MCF 10A (cell line): ENCODE measurements around the gene NCKAP5L. TPM values are rescaled to one million over a fixed set of nuclear protein-coding genes. Genes with fewer than 3 reads are reported as not detected.

Experiments used
- BruUV-seq: library from RNA; stranded (reverse); fragments of 400-500 nt; replicated peaks from 2 replicates; lab custom pipeline; 2021; lab: Mats Ljungman, UMichigan
- CTCF ChIA-PET: fragments of 300-600 bp; sonication (Branson Sonifier 250); formaldehyde crosslinking; extraction: SDS; loops from one replicate; lab custom pipeline; 2021; ENCODE audit warnings: antibody characterized with exemption, inconsistent platforms; lab: Yijun Ruan, JAX
- POLR2A ChIA-PET: fragments of 300-600, 350-650 bp; sonication (Branson Sonifier 250); formaldehyde crosslinking; extraction: SDS; loops from one replicate; lab custom pipeline; 2020; ENCODE audit warnings: antibody characterized with exemption, inconsistent platforms; lab: Yijun Ruan, JAX
- DNase-seq: peaks from one replicate; pipeline ENCODE4 v3.0.0-alpha.2; 2018; ENCODE audit not compliant: unreplicated experiment
- H3K27ac Mint-ChIP-seq: one replicate; pipeline ENCODE4 v1.8.0; 2022; ENCODE audit warnings: mild to moderate bottlenecking, low read depth, mixed read lengths; ENCODE audit not compliant: unreplicated experiment
- H3K27me3 Mint-ChIP-seq: one replicate; pipeline ENCODE4 v1.8.0; 2022; ENCODE audit warnings: mixed read lengths; ENCODE audit not compliant: insufficient read depth, unreplicated experiment
- H3K36me3 Mint-ChIP-seq: one replicate; pipeline ENCODE4 v1.8.0; 2022; ENCODE audit warnings: mild to moderate bottlenecking, moderate library complexity, mixed read lengths; ENCODE audit not compliant: insufficient read depth, unreplicated experiment
- H3K4me1 Mint-ChIP-seq: one replicate; pipeline ENCODE4 v1.8.0; 2022; ENCODE audit warnings: mixed read lengths; ENCODE audit not compliant: insufficient read depth, unreplicated experiment
- H3K4me3 Mint-ChIP-seq: one replicate; pipeline ENCODE4 v1.8.0; 2022; ENCODE audit warnings: mild to moderate bottlenecking, moderate library complexity, mixed read lengths; ENCODE audit not compliant: unreplicated experiment
- H3K9me3 Mint-ChIP-seq: one replicate; pipeline ENCODE4 v1.8.0; 2022; ENCODE audit warnings: mixed read lengths; ENCODE audit not compliant: unreplicated experiment
- CTCF ChIP-seq: fragments of 200-600 bp; IDR thresholded peaks from one replicate; pipeline ENCODE4 v1.8.0; 2022; ENCODE audit warnings: antibody characterized with exemption, mild to moderate bottlenecking; ENCODE audit not compliant: unreplicated experiment
- intact Hi-C: fragments of 100-400 bp; cut with micrococcal nuclease; formaldehyde crosslinking; loops from 2 replicates; pipeline ENCODE4 v1.14.1; 2022
- total RNA-seq: library from RNA; stranded (reverse); gene quantifications from 2 replicates; pipeline ENCODE4 v1.2.3, GENCODE V29; 2022

Gene NCKAP5L
- total RNA-seq, 1 experiment from 2014 or later = 19.9 TPM

GRCh38 chr12:49824895-49825294 lies 3.3 kb downstream of the NCKAP5L start:
- ChIA-PET CTCF (interaction anchor here (0.8 kb wide), 1 partner anchor 213 kb away, joined by 5 read pairs; no protein-coding TSS in a partner anchor), POLR2A (no interaction called here)
- BruUV-seq = no TSS peak
- no peaks in the 10 kb centered on the region for H3K9me3 Mint-ChIP-seq
- no peaks in the 10 kb centered on the region for H3K36me3 Mint-ChIP-seq
- TF ChIP-seq CTCF = no peak
- no peaks in the 10 kb centered on the region for H3K27me3 Mint-ChIP-seq
- intact Hi-C loops = no loop called here
- no peak overlapping the region for H3K27ac Mint-ChIP-seq
- no peak for DNase-seq
- H3K4me1 Mint-ChIP-seq = peaks cover 22% of the 10 kb centered on the region
- no peak overlapping the region for H3K4me3 Mint-ChIP-seq

GRCh38 chr12:49824416-49824815 lies 3.8 kb downstream of the NCKAP5L start:
- intact Hi-C loops = no loop called here
- H3K27ac Mint-ChIP-seq = no peak overlapping the region
- no TSS peak for BruUV-seq
- H3K9me3 Mint-ChIP-seq = no peaks in the 10 kb centered on the region
- H3K4me1 Mint-ChIP-seq = peaks cover 25% of the 10 kb centered on the region
- H3K36me3 Mint-ChIP-seq = no peaks in the 10 kb centered on the region
- no peak overlapping the region for H3K4me3 Mint-ChIP-seq
- no peaks in the 10 kb centered on the region for H3K27me3 Mint-ChIP-seq
- CTCF ChIA-PET = no interaction called here
- no peak for DNase-seq
- POLR2A ChIA-PET = no interaction called here
- TF ChIP-seq CTCF = no peak

GRCh38 chr12:49823951-49824350 lies 4.3 kb downstream of the NCKAP5L start:
- Mint-ChIP-seq H3K36me3 (no peaks in the 10 kb centered on the region), H3K4me3 (no peak overlapping the region), H3K27me3 (no peaks in the 10 kb centered on the region), H3K9me3 (no peaks in the 10 kb centered on the region), H3K4me1 (peaks cover 22% of the 10 kb centered on the region), H3K27ac (no peak overlapping the region)
- intact Hi-C loops = no loop called here
- DNase-seq = no peak
- CTCF ChIA-PET = interaction anchor here (0.5 kb wide), 1 partner anchor 76 kb away, joined by 3 read pairs; no protein-coding TSS in a partner anchor
- no TSS peak for BruUV-seq
- POLR2A ChIA-PET = interaction anchor here (0.8 kb wide), 1 partner anchor 18 kb away, joined by 3 read pairs; no protein-coding TSS in a partner anchor
- no peak for TF ChIP-seq CTCF

GRCh38 chr12:49823350-49823749 lies 4.9 kb downstream of the NCKAP5L start:
- TF ChIP-seq CTCF = no peak
- Mint-ChIP-seq H3K27ac (no peak overlapping the region), H3K4me1 (peaks cover 22% of the 10 kb centered on the region), H3K27me3 (no peaks in the 10 kb centered on the region), H3K9me3 (no peaks in the 10 kb centered on the region), H3K4me3 (no peak overlapping the region), H3K36me3 (no peaks in the 10 kb centered on the region)
- intact Hi-C loops = no loop called here
- no TSS peak for BruUV-seq
- DNase-seq = no peak
- ChIA-PET POLR2A (interaction anchor here (0.8 kb wide), 1 partner anchor 19 kb away, joined by 3 read pairs; no protein-coding TSS in a partner anchor), CTCF (interaction anchor here (0.5 to 1.0 kb wide), 4 partner anchors 16 to 301 kb away, joined by 3 read pairs; no protein-coding TSS in a partner anchor)
